Coronary artery (tissue), 2 donors: ENCODE data around the gene ROR1.

Experiments
- DNase-seq: peaks from one replicate; pipeline ENCODE4 v3.0.0-alpha.2; 2017; ENCODE audit warnings: low spot score
- H3K27ac ChIP-seq, 2 donors: fragments of 200-600 bp; sonication (generic); one replicate each; pipeline ENCODE4 v1.5.1; 2016 to 2019
- H3K4me3 ChIP-seq: fragments of 200-600 bp; sonication (generic); 2 replicates; pipeline ENCODE4 v1.5.1; 2016; ENCODE audit warnings: mild to moderate bottlenecking, moderate library complexity
- CTCF ChIP-seq: fragments of 200-600 bp; sonication (generic); IDR thresholded peaks from one replicate; pipeline ENCODE4 v1.5.1; 2019; ENCODE audit warnings: antibody characterized with exemption

ROR1 gene

GRCh38 chr1:63855942-63856341, 82.1 kb downstream of the ROR1 start:
- no peak for DNase-seq
- H3K27ac ChIP-seq, result peak overlapping the region in 1 of 2 donors; percentile 1
- TF ChIP-seq CTCF, result no peak
- H3K4me3 ChIP-seq, result no peak overlapping the region

GRCh38 chr1:63856924-63857323, 83.1 kb downstream of the ROR1 start:
- no peak for DNase-seq
- Histone ChIP-seq H3K27ac (no peak overlapping the region), H3K4me3 (no peak overlapping the region)
- no peak for TF ChIP-seq CTCF

GRCh38 chr1:63857478-63857877, 83.7 kb downstream of the ROR1 start:
- Histone ChIP-seq H3K4me3 (no peak overlapping the region), H3K27ac (peak overlapping the region in 1 of 2 donors; percentile 8)
- DNase-seq, result no peak
- TF ChIP-seq CTCF, result no peak

GRCh38 chr1:63858153-63858552, 84.3 kb downstream of the ROR1 start:
- no peak overlapping the region for H3K4me3 ChIP-seq
- DNase-seq, result no peak
- H3K27ac ChIP-seq, result no peak overlapping the region
- no peak for TF ChIP-seq CTCF

GRCh38 chr1:63859480-63860275, 85.9 kb downstream of the ROR1 start:
- H3K4me3 ChIP-seq, result no peak overlapping the region
- H3K27ac ChIP-seq, result peak overlapping the region in 1 of 2 donors; percentile 5
- TF ChIP-seq CTCF, result no peak
- no peak for DNase-seq

GRCh38 chr1:63861052-63861691, 87.4 kb downstream of the ROR1 start:
- Histone ChIP-seq H3K27ac (peak overlapping the region; percentile 32 to 43), H3K4me3 (peak overlapping the region; percentile 45)
- TF ChIP-seq CTCF, result no peak
- DNase-seq, result no peak

- DNase-seq, result no peak
- Histone ChIP-seq H3K4me3 (no peak overlapping the region), H3K27ac (no peak overlapping the region)
- no peak for TF ChIP-seq CTCF
Measured at GRCh38 chr1:63863145-63863544, 89.3 kb downstream of the ROR1 start.
